Panc1 (cell line): ENCODE measurements around the gene PCMTD2. TPM values are rescaled to one million over a fixed set of nuclear protein-coding genes. Genes with fewer than 3 reads are reported as not detected.

Experiments used
- ATAC-seq: fragments of 200-7000 bp; cut with Tn5 transposase; 2 replicates; pipeline ENCODE4 v1.9.1; 2020; ENCODE audit warnings: mild to moderate bottlenecking, moderate library complexity
- BruUV-seq: library from RNA; stranded (reverse); fragments of 400-500 nt; replicated peaks from 2 replicates; lab custom pipeline; 2021; lab: Mats Ljungman, UMichigan
- CTCF ChIA-PET: fragments of 300-600 bp; sonication (Branson Sonifier 250); formaldehyde crosslinking; loops from one replicate; lab custom pipeline; 2022; ENCODE audit warnings: antibody characterized with exemption; lab: Charles Lee
- POLR2A ChIA-PET: fragments of 300-600 bp; sonication (Branson Sonifier 250); formaldehyde crosslinking; loops from one replicate; lab custom pipeline; 2022; ENCODE audit warnings: antibody characterized with exemption; lab: Charles Lee
- DNase-seq: peaks from one replicate; pipeline ENCODE4 v3.0.0-alpha.2; 2010; ENCODE audit warnings: low read depth, low spot score
- H3K27ac ChIP-seq: 2 replicates; pipeline ENCODE4 v1.5.1; 2011; ENCODE audit warnings: mild to moderate bottlenecking, low read length, inconsistent platforms
- H3K27me3 ChIP-seq: fragments of 200-500 bp; sonication (Bioruptor generic); 2 replicates; pipeline ENCODE4 v1.6.0; 2014; ENCODE audit warnings: low read length, inconsistent platforms; ENCODE audit not compliant: control insufficient read depth, insufficient read depth
- H3K36me3 ChIP-seq: fragments of 200-500 bp; sonication (Bioruptor generic); 2 replicates; pipeline ENCODE4 v1.5.1; 2014; ENCODE audit warnings: inconsistent platforms, mild to moderate bottlenecking, low read length, moderate library complexity; ENCODE audit not compliant: control insufficient read depth, insufficient read depth
- H3K4me1 ChIP-seq: 2 replicates; pipeline ENCODE4 v1.5.1; 2011; ENCODE audit warnings: inconsistent platforms, mild to moderate bottlenecking, low read length, moderate library complexity; ENCODE audit not compliant: control insufficient read depth, insufficient read depth
- H3K4me3 ChIP-seq, 2 experiments: 2 replicates each; pipeline ENCODE4 v1.5.1; 2011 to 2012; ENCODE audit warnings: low read depth in 2 of 2, low read length in 2 of 2, mild to moderate bottlenecking in 2 of 2, inconsistent platforms in 1 of 2, moderate library complexity in 1 of 2
- H3K9me3 ChIP-seq: fragments of 200-500 bp; sonication (Bioruptor generic); 2 replicates; pipeline ENCODE4 v1.5.1; 2014; ENCODE audit warnings: low read depth, mild to moderate bottlenecking, inconsistent platforms, low read length, moderate library complexity; ENCODE audit not compliant: control insufficient read depth, insufficient read depth
- POLR2AphosphoS5 ChIP-seq: IDR thresholded peaks from 2 replicates; pipeline ENCODE4 v1.6.1; 2012; ENCODE audit warnings: mild to moderate bottlenecking, low read depth, low read length, moderate library complexity
- REST ChIP-seq, 2 experiments: IDR thresholded peaks; 2 replicates each; pipeline ENCODE4 v1.6.1; 2011 to 2012; ENCODE audit warnings: low read depth in 2 of 2, control low read depth in 1 of 2, low read length in 1 of 2, mild to moderate bottlenecking in 1 of 2, moderate library complexity in 1 of 2; ENCODE audit not compliant: insufficient read depth in 1 of 2
- SIN3A ChIP-seq: IDR thresholded peaks from 2 replicates; pipeline ENCODE4 v1.6.1; 2012; ENCODE audit warnings: low read depth, mild to moderate bottlenecking, low read length, moderate library complexity, borderline replicate concordance; ENCODE audit not compliant: insufficient read depth
- TCF7L2 ChIP-seq: IDR thresholded peaks from 2 replicates; pipeline ENCODE4 v1.6.1; 2011; ENCODE audit warnings: mild to moderate bottlenecking, low read depth, low read length, inconsistent platforms
- in situ Hi-C: cut with HindIII; loops from 2 replicates; pipeline ENCODE4 v1.10.0; 2016; ENCODE audit warnings: low sequenced_read_pairs, low pct_unique_long_range_greater_than_20kb
- intact Hi-C: fragments of 100-400 bp; cut with micrococcal nuclease; formaldehyde crosslinking; loops from one replicate; pipeline ENCODE4 v1.10.0; 2022; ENCODE audit not compliant: unreplicated experiment
- total RNA-seq: library from RNA; stranded (reverse); gene quantifications from one replicate; pipeline ENCODE4 v1.2.1, GENCODE V29; 2021; ENCODE audit not compliant: unreplicated experiment
- TF ChIP-seq, protein P1 (sequence below): fragments of 450-650 bp; IDR thresholded peaks from 2 replicates; pipeline ENCODE4 v1.5.1; 2017; ENCODE audit warnings: mild to moderate bottlenecking

Gene PCMTD2
- total RNA-seq, 1 experiment from 2014 or later: 35.0 TPM

DNA sequence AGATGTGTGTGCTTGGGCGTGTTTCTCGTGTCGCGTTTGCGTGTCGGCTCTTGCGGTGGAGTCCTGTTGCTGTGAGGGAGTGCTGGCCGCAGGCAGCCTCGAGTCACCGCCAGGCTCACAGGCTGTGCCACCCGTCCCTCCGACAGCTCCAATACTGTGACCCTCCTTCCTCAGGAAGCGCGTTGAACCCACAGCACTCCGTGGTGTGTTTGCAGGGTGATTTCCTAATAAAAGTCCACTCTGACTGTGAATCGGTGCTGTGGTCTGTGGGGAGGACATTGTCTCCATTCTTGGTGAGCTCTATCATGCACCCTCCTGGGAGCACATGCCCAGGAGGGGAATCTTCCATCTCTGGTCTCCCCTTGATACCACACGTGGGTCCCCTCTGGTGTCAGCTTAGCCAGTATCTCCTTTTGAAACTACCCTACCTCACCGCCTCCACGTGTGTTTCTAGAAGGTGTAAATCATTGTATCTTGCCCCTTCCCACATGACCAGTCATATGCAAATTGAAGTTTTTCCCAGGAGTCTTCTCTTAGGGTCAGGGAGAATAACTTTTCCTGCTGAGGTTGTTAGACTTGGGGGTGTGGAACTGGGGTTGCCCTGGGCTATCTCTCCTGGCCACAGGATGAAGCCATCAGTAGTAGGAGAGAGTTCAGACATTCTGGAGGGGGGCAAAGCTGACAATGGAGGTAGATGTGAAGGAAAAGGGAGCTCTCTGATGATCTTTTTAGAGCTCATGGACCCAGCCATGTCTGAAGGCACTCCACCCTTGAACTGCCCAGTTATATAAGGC lies 13.3 kb upstream of the PCMTD2 start:
- CTCF ChIA-PET: no interaction called here
- no peaks in the 10 kb centered on the region; the same call in 1 of the 2 replicates for H3K27me3 ChIP-seq

DNA sequence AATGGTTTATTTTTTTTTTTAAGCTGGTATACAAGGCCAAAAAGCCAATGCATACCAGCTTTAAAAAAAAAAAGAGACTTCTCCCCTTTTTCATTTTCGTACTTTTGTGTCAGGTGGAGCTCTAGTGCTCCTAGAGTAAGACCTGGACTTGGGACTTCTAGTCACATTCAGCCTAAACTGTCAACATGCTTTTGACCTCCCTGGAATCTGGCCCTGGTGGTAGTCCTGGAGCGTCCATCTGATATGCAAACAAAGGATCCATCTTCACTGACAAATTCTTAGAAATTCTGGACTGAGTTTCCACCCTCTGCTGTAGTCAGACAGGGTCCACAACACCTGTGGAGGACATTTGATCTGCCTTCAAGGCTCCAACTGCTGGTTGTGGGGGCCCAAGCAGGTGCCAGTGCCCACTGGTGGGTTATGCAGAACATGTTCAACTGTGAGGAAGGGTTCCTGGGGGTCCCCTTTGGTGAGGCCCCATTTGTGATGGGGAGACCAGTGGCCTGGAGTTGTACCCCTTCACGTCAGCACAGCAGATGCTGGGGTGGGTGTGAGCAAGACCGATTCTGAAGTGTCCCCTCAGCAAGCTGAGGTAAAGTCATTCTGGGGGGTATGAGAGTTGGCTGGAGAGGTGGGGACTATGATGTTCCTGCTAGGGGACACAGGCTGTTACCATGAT lies 12.6 kb upstream of the PCMTD2 start:
- CTCF ChIA-PET: no interaction called here
- Histone ChIP-seq H3K27me3 (no peaks in the 10 kb centered on the region; the same call in 1 of the 2 replicates), H3K4me1 (no peaks in the 10 kb centered on the region), H3K9me3 (no peaks in the 10 kb centered on the region), H3K27ac (no peak overlapping the region), H3K4me3 (no peak overlapping the region), H3K36me3 (no peaks in the 10 kb centered on the region)
- BruUV-seq: no TSS peak
- DNase-seq: no peak
- ATAC-seq: no peak
- TF ChIP-seq TCF7L2 (no peak), REST (IDR thresholded peaks at IDR 0.05; ENCODE audit: insufficient read depth in 1 of 2, low read depth in 2 of 2, low read length in 1 of 2) (no peak), SIN3A (no peak), POLR2AphosphoS5 (no peak)
- TF ChIP-seq, protein P1, sequence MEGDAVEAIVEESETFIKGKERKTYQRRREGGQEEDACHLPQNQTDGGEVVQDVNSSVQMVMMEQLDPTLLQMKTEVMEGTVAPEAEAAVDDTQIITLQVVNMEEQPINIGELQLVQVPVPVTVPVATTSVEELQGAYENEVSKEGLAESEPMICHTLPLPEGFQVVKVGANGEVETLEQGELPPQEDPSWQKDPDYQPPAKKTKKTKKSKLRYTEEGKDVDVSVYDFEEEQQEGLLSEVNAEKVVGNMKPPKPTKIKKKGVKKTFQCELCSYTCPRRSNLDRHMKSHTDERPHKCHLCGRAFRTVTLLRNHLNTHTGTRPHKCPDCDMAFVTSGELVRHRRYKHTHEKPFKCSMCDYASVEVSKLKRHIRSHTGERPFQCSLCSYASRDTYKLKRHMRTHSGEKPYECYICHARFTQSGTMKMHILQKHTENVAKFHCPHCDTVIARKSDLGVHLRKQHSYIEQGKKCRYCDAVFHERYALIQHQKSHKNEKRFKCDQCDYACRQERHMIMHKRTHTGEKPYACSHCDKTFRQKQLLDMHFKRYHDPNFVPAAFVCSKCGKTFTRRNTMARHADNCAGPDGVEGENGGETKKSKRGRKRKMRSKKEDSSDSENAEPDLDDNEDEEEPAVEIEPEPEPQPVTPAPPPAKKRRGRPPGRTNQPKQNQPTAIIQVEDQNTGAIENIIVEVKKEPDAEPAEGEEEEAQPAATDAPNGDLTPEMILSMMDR: no peak
- in situ Hi-C loops: no loop called here
- intact Hi-C loops: no loop called here
- POLR2A ChIA-PET: no interaction called here

More for the DNA sequence above, 13.3 kb upstream of the PCMTD2 start:
- H3K4me3 ChIP-seq: no peak overlapping the region
- H3K27ac ChIP-seq: no peak overlapping the region
- no peaks in the 10 kb centered on the region for H3K36me3 ChIP-seq
- no TSS peak for BruUV-seq
- no peaks in the 10 kb centered on the region for H3K9me3 ChIP-seq
- DNase-seq (no peak), ATAC-seq (no peak)
- H3K4me1 ChIP-seq: no peaks in the 10 kb centered on the region
- TF ChIP-seq TCF7L2 (no peak), SIN3A (no peak)
- TF ChIP-seq, protein P1: no peak
- in situ Hi-C loops (no loop called here), intact Hi-C loops (no loop called here)
- POLR2A ChIA-PET: no interaction called here
